ENCODE measurements around the gene RANBP9. TPM values are rescaled to one million over a fixed set of nuclear protein-coding genes. Genes with fewer than 3 reads are reported as not detected.

RANBP9 gene
- total RNA-seq, 2 donors from 2014 or later = 28.4 TPM

- H3K4me1 ChIP-seq = peaks cover 0 to 9% of the 10 kb centered on the region in 2 donors
- peaks cover 0 to 5% of the 10 kb centered on the region in 2 donors for H3K9me3 ChIP-seq
- no peaks in the 10 kb centered on the region for H3K36me3 ChIP-seq
- H3K27ac ChIP-seq = peak overlapping the region; percentile 97 to 99
- peak; percentile 86 for DNase-seq (ENCODE audit: low spot score)
- H3K4me3 ChIP-seq = peak overlapping the region; percentile 78 to 90
- TF ChIP-seq CTCF (IDR thresholded peaks at IDR 0.05) = peak; percentile 65 to 78
- no peaks in the 10 kb centered on the region for H3K27me3 ChIP-seq
Measured at GRCh38 chr6:13574149-13574570, 137.5 kb downstream of the RANBP9 start.

DNA sequence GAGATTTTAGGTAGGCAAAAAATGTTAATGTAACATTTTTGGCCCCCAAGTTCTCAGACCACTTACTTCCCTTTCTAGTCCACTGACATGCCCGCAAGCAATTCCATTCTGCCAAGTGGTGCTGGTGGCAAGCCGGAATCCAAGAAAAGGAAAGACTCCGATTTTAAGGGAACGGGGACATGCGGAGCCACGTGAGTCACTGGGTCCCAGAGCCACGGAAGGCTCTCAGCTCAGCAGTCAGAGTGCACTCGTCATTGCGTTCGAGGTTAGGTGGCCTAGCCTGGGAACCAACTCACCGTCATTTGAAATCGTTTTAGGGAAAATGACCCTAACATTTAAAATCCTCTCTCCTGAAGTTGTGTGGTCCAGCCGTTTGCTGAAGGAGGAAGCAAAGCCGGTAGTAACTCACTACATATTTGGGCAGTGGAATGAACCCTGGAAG is 137.9 kb downstream of the RANBP9 start:
- TF ChIP-seq CTCF (IDR thresholded peaks at IDR 0.05) = no peak
- H3K27ac ChIP-seq = peak overlapping the region; percentile 97 to 99
- no peaks in the 10 kb centered on the region for H3K27me3 ChIP-seq
- peaks cover 0 to 9% of the 10 kb centered on the region in 2 donors for H3K4me1 ChIP-seq
- H3K9me3 ChIP-seq = peaks cover 0 to 5% of the 10 kb centered on the region in 2 donors
- peak overlapping the region; percentile 78 to 90 for H3K4me3 ChIP-seq
- H3K36me3 ChIP-seq = no peaks in the 10 kb centered on the region
- DNase-seq (ENCODE audit: low spot score) = no peak

GRCh38 chr6:13572951-13573654 is 138.5 kb downstream of the RANBP9 start:
- TF ChIP-seq CTCF (IDR thresholded peaks at IDR 0.05) = no peak
- H3K27ac ChIP-seq = peak overlapping the region; percentile 97 to 99
- H3K36me3 ChIP-seq = no peaks in the 10 kb centered on the region
- no peak for DNase-seq (ENCODE audit: low spot score)
- H3K4me3 ChIP-seq = peak overlapping the region; percentile 78 to 90
- H3K4me1 ChIP-seq = peaks cover 0 to 9% of the 10 kb centered on the region in 2 donors
- H3K9me3 ChIP-seq = peaks cover 0 to 5% of the 10 kb centered on the region in 2 donors
- no peaks in the 10 kb centered on the region for H3K27me3 ChIP-seq

GRCh38 chr6:13572240-13572639 is 139.4 kb downstream of the RANBP9 start:
- H3K4me3 ChIP-seq = no peak overlapping the region
- DNase-seq (ENCODE audit: low spot score) = no peak
- H3K9me3 ChIP-seq = peaks cover 0 to 5% of the 10 kb centered on the region in 2 donors
- peaks cover 0 to 9% of the 10 kb centered on the region in 2 donors for H3K4me1 ChIP-seq
- no peak overlapping the region for H3K27ac ChIP-seq
- H3K36me3 ChIP-seq = no peaks in the 10 kb centered on the region
- H3K27me3 ChIP-seq = no peaks in the 10 kb centered on the region
- no peak for TF ChIP-seq CTCF (IDR thresholded peaks at IDR 0.05)

Other genes starting within 250 kb of the RANBP9 start
- 10 to 100 TPM; 66.2 to 96.3 TPM for gene GFOD1, start 224.2 kb downstream of the RANBP9 start, total RNA-seq
- 10 to 100 TPM; 17.9 to 31.2 TPM for gene SIRT5, start 137.2 kb downstream of the RANBP9 start, total RNA-seq
- 10 to 100 TPM; 70.5 to 75.9 TPM for gene NOL7, start 96.5 kb downstream of the RANBP9 start, total RNA-seq
- gene MCUR1, start 102.7 kb upstream of the RANBP9 start, total RNA-seq = 10 to 100 TPM; 11.0 to 11.2 TPM
- gene RNF182, start 213.1 kb upstream of the RANBP9 start, total RNA-seq = under 1 TPM; 0.67 to 0.83 TPM